Smooth muscle cell (in vitro differentiated cells): Measurements from ENCODE around the gene CBX3. TPM values are rescaled to one million over a fixed set of nuclear protein-coding genes. Genes with fewer than 3 reads are reported as not detected.

Source experiments
- DNase-seq: peaks from one replicate; lab custom pipeline; 2025; ENCODE audit not compliant: unreplicated experiment; lab: John Stamatoyannopoulos, UW
- H2AFZ ChIP-seq: fragments of 200-600 bp; sonication (generic); 2 replicates; pipeline ENCODE4 v1.6.0; 2016; ENCODE audit warnings: antibody characterized with exemption, low read depth, mild to moderate bottlenecking
- H3F3A ChIP-seq: fragments of 200-600 bp; sonication (generic); 2 replicates; pipeline ENCODE4 v1.6.0; 2017; ENCODE audit warnings: antibody characterized with exemption, low read depth
- H3K27ac ChIP-seq: fragments of 200-600 bp; sonication (generic); 2 replicates; pipeline ENCODE4 v1.5.1; 2016; ENCODE audit warnings: low read depth, mild to moderate bottlenecking
- H3K27me3 ChIP-seq: fragments of 200-600 bp; sonication (generic); 2 replicates; pipeline ENCODE4 v1.6.1; 2016; ENCODE audit warnings: low read depth, mild to moderate bottlenecking
- H3K36me3 ChIP-seq: fragments of 200-600 bp; sonication (generic); 2 replicates; pipeline ENCODE4 v1.5.1; 2016; ENCODE audit warnings: low read depth
- H3K4me1 ChIP-seq: fragments of 200-600 bp; sonication (generic); 2 replicates; pipeline ENCODE4 v1.5.1; 2016; ENCODE audit warnings: low read depth
- H3K4me2 ChIP-seq: fragments of 200-600 bp; sonication (generic); 2 replicates; pipeline ENCODE4 v1.6.0; 2016; ENCODE audit warnings: mild to moderate bottlenecking
- H3K4me3 ChIP-seq: fragments of 200-600 bp; sonication (generic); 2 replicates; pipeline ENCODE4 v1.5.1; 2016; ENCODE audit warnings: mild to moderate bottlenecking
- H3K79me2 ChIP-seq: fragments of 200-600 bp; sonication (generic); 2 replicates; pipeline ENCODE4 v1.6.0; 2016; ENCODE audit warnings: low read depth, mild to moderate bottlenecking
- H3K9ac ChIP-seq: fragments of 200-600 bp; sonication (generic); 2 replicates; pipeline ENCODE4 v1.6.0; 2016; ENCODE audit warnings: low read depth
- H3K9me3 ChIP-seq: fragments of 200-600 bp; sonication (generic); replicated peaks from 2 replicates; pipeline ENCODE4 v1.5.1; 2016; ENCODE audit warnings: low read depth
- H4K20me1 ChIP-seq: fragments of 200-600 bp; sonication (generic); 2 replicates; pipeline ENCODE4 v1.6.0; 2016; ENCODE audit warnings: low read depth
- WGBS: methylation state at CpG from one replicate; pipeline ENCODE4 v1.1.7; 2016; ENCODE audit warnings: low lambda C conversion rate; 5-methylcytosine and 5-hydroxymethylcytosine counted together
- polyA plus RNA-seq: library from polyadenylated mRNA; unstranded; fragments of >200 nt; fragmentation: Nextera tagmentation; extraction: Ambion mirVana; gene quantifications from 2 replicates; pipeline ENCODE4 v1.2.1, GENCODE V29; 2016
- total RNA-seq: library from RNA; depleted of rRNA; stranded (reverse); fragments of >200 nt; gene quantifications from 2 replicates; pipeline ENCODE4 v1.2.3, GENCODE V29; 2014
- TF ChIP-seq, protein P1 (sequence below): fragments of 200-600 bp; sonication (generic); IDR thresholded peaks from 2 replicates; pipeline ENCODE4 v1.5.1; 2017; ENCODE audit warnings: borderline replicate concordance, mild to moderate bottlenecking, antibody characterized with exemption; ENCODE audit not compliant: insufficient read depth, poor library complexity, severe bottlenecking

The CBX3 gene
- total and polyA plus RNA-seq, 2 experiments from 2014 or later, result 119 to 156 TPM

DNA sequence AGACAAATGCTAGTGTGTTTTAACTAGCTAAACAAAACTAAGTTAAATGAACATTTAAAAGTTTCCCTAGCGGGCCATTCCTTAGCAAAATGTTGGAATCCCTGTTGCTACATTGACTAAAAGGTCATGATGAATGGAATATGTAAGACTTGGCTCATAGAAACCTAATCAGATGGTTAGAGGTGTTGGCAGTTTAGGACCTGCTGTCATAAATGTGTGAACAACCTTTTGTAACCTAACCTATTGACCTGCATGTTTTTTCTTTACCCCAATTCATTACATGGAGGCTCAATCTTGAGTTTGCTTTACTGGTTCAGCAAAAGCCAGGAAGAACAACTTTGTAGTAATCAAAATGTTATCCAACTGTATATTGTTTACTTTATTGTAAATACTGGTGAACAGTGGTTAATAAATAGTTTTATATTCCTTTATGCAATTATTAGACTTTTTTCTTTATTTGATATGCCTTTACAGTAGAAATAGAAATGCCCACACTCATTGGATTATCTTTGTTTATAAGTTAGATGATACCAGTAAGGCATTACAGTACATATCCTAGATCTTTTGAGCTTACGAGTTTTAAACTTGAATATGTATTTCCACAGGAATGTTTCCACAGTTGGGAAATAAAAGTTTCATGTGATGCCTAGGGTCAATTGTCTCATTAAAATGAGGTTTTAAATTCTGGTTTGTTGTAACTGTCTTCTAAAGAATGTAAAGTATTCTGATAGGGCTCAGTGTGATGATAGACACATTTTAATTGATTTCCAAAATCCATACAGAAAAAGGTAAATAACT, 11.6 kb downstream of the CBX3 start:
- no peaks in the 10 kb centered on the region for H3K4me1 ChIP-seq
- peaks cover 42% of the 10 kb centered on the region for H4K20me1 ChIP-seq
- DNase-seq, result no peak
- H3K27me3 ChIP-seq, result no peaks in the 10 kb centered on the region
- H3K4me2 ChIP-seq, result no peak overlapping the region
- WGBS, result 73% methylated on average over 2 of the region's 2 CpGs
- no peak overlapping the region for H3K27ac ChIP-seq
- no peak overlapping the region for H2AFZ ChIP-seq
- H3K9ac ChIP-seq, result no peak overlapping the region
- H3K9me3 ChIP-seq, result no peaks in the 10 kb centered on the region
- peaks cover 30% of the 10 kb centered on the region for H3K36me3 ChIP-seq
- peaks cover 20% of the 10 kb centered on the region for H3F3A ChIP-seq
- TF ChIP-seq, protein P1, sequence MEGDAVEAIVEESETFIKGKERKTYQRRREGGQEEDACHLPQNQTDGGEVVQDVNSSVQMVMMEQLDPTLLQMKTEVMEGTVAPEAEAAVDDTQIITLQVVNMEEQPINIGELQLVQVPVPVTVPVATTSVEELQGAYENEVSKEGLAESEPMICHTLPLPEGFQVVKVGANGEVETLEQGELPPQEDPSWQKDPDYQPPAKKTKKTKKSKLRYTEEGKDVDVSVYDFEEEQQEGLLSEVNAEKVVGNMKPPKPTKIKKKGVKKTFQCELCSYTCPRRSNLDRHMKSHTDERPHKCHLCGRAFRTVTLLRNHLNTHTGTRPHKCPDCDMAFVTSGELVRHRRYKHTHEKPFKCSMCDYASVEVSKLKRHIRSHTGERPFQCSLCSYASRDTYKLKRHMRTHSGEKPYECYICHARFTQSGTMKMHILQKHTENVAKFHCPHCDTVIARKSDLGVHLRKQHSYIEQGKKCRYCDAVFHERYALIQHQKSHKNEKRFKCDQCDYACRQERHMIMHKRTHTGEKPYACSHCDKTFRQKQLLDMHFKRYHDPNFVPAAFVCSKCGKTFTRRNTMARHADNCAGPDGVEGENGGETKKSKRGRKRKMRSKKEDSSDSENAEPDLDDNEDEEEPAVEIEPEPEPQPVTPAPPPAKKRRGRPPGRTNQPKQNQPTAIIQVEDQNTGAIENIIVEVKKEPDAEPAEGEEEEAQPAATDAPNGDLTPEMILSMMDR, result no peak
- H3K79me2 ChIP-seq, result peaks cover 17% of the 10 kb centered on the region
- H3K4me3 ChIP-seq, result no peak overlapping the region

DNA sequence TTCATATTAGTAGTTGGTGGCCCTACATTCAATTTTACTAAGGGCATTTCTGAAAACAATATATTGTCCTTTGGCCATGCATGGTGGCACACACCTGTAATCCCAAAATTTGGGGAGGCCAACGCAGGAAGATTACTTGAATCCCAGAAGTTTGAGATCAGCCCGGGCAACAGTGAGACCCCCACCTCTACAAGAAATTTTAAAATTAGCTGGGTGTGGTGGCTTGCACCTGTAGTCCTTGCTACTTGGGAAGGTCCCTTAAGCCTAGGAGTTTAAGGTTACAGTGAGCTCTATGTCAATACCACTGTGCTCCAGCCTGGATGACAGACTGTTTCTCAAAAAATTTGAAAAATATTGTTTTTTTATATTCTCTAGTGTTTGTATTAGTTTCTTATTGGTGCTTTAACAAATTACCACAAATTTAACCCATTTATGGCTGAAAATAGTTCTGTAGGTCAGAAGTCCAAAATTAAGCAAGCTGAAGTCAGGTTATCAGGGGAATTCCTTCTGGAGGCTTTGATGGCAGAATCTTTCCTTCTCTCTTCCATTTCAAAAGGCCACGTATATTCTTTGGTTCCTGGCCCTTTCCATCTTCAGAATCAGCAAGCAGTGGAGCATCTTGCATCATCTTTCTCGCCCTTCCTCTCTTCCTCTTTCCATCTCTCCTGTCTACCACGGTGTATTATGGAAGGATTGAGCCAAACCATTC, 12.4 kb downstream of the CBX3 start:
- no peak overlapping the region for H3K4me3 ChIP-seq
- no peaks in the 10 kb centered on the region for H3K4me1 ChIP-seq
- no peak overlapping the region for H2AFZ ChIP-seq
- H3K9ac ChIP-seq, result no peak overlapping the region
- peaks cover 17% of the 10 kb centered on the region for H3F3A ChIP-seq
- peaks cover 30% of the 10 kb centered on the region for H3K36me3 ChIP-seq
- WGBS, result 71% methylated on average over 5 of the region's 5 CpGs
- H3K79me2 ChIP-seq, result peaks cover 12% of the 10 kb centered on the region
- no peak for DNase-seq
- no peaks in the 10 kb centered on the region for H3K9me3 ChIP-seq
- TF ChIP-seq, protein P1, result no peak
- H4K20me1 ChIP-seq, result peaks cover 36% of the 10 kb centered on the region
- H3K4me2 ChIP-seq, result no peak overlapping the region
- H3K27me3 ChIP-seq, result no peaks in the 10 kb centered on the region
- H3K27ac ChIP-seq, result no peak overlapping the region

- H3K9me3 ChIP-seq, result no peaks in the 10 kb centered on the region
- H3K4me3 ChIP-seq, result no peak overlapping the region
- WGBS, result 85% methylated on average over 2 of the region's 2 CpGs
- peaks cover 14% of the 10 kb centered on the region for H3K36me3 ChIP-seq
- H3K27ac ChIP-seq, result no peak overlapping the region
- TF ChIP-seq, protein P1, result no peak
- no peaks in the 10 kb centered on the region for H3K27me3 ChIP-seq
- no peak overlapping the region for H3K4me2 ChIP-seq
- DNase-seq, result no peak
- H3K79me2 ChIP-seq, result peaks cover 3% of the 10 kb centered on the region
- H3K4me1 ChIP-seq, result no peaks in the 10 kb centered on the region
- no peak overlapping the region for H3K9ac ChIP-seq
- peaks cover 7% of the 10 kb centered on the region for H3F3A ChIP-seq
- no peak overlapping the region for H2AFZ ChIP-seq
- H4K20me1 ChIP-seq, result peaks cover 15% of the 10 kb centered on the region
Measured at GRCh38 chr7:26216049-26216448, 14.5 kb downstream of the CBX3 start.
